ENCODE data around the gene B2M.

The B2M gene

GRCh38 chr15:44720460-44721176 lies 9.3 kb downstream of the B2M start:
- H3K27me3 ChIP-seq (replicated peaks; ENCODE audit: insufficient read depth, low read length), result no peaks in the 10 kb centered on the region
- H2AFZ ChIP-seq (ENCODE audit: low read length), result no peak overlapping the region
- peaks cover 67% of the 10 kb centered on the region for H3F3A ChIP-seq (ENCODE audit: insufficient read depth, low read length)
- peaks cover 12% of the 10 kb centered on the region; the same call in 1 of the 2 replicates for H4K20me1 ChIP-seq (ENCODE audit: insufficient read depth, low read length)
- peaks cover 74% of the 10 kb centered on the region for H3K4me1 ChIP-seq (ENCODE audit: low read length)
- H3K4me3 ChIP-seq (ENCODE audit: low read length), result no peak overlapping the region
- H3K9ac ChIP-seq (ENCODE audit: low read length), result no peak overlapping the region
- no peaks in the 10 kb centered on the region for H3K9me2 ChIP-seq (replicated peaks; ENCODE audit: insufficient read depth, low read length)
- H3K9me3 ChIP-seq (replicated peaks; ENCODE audit: insufficient read depth, low read length), result no peaks in the 10 kb centered on the region
- H3K27ac ChIP-seq (ENCODE audit: low read length), result no peak overlapping the region; the same call in 1 of the 2 replicates
- H3K79me2 ChIP-seq (ENCODE audit: low read length), result peaks cover 14% of the 10 kb centered on the region
- peak; percentile 4 for DNase-seq
- peaks cover 26% of the 10 kb centered on the region for H3K36me3 ChIP-seq (replicated peaks; ENCODE audit: insufficient read depth, low read length)
- H3K4me2 ChIP-seq (ENCODE audit: low read depth, low read length), result no peak overlapping the region
- TF ChIP-seq CTCF (IDR thresholded peaks at IDR 0.05; ENCODE audit: low read length), result no peak
- TF ChIP-seq EZH2phosphoT487 (IDR thresholded peaks at IDR 0.05; ENCODE audit: low read length), result no peak
- TF ChIP-seq EZH2 (optimal IDR thresholded peaks at IDR 0.05; ENCODE audit: low read depth, low read length), result no peak

DNA sequence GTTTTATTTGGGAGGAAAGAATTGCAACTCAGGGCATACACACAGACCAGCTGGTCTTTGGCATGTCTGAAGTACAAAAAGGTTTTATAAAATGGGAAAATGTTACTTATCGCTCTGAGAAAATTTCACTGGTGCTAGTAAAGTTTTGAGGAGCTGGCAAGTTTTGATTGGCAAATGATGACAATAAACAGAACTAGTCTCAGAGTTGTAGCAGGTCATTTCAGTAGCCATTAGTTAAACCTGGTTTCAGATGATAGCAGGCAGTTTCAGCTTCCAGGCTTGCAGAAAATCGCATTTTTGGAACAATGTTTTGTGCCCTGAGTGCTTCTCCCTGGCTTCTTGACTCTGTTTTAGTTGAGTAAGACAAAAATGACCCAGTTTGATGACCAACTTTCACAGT lies 10.7 kb downstream of the B2M start:
- H3K27me3 ChIP-seq (replicated peaks; ENCODE audit: insufficient read depth, low read length), result no peaks in the 10 kb centered on the region
- peaks cover under 1% of the 10 kb centered on the region; the same call in 1 of the 2 replicates for H3K79me2 ChIP-seq (ENCODE audit: low read length)
- peak overlapping the region; percentile 11; the same call in 1 of the 2 replicates for H3K4me2 ChIP-seq (ENCODE audit: low read depth, low read length)
- no peak overlapping the region for H3K4me3 ChIP-seq (ENCODE audit: low read length)
- no peaks in the 10 kb centered on the region for H3K9me2 ChIP-seq (replicated peaks; ENCODE audit: insufficient read depth, low read length)
- no peak overlapping the region for H2AFZ ChIP-seq (ENCODE audit: low read length)
- no peak for DNase-seq
- peaks cover 12% of the 10 kb centered on the region; the same call in 1 of the 2 replicates for H3K36me3 ChIP-seq (replicated peaks; ENCODE audit: insufficient read depth, low read length)
- no peaks in the 10 kb centered on the region for H4K20me1 ChIP-seq (ENCODE audit: insufficient read depth, low read length)
- peaks cover 70% of the 10 kb centered on the region for H3K4me1 ChIP-seq (ENCODE audit: low read length)
- H3K9me3 ChIP-seq (replicated peaks; ENCODE audit: insufficient read depth, low read length), result no peaks in the 10 kb centered on the region
- H3K9ac ChIP-seq (ENCODE audit: low read length), result no peak overlapping the region
- peak overlapping the region; percentile 38; the same call in 1 of the 2 replicates for H3K27ac ChIP-seq (ENCODE audit: low read length)
- TF ChIP-seq EZH2 (optimal IDR thresholded peaks at IDR 0.05; ENCODE audit: low read depth, low read length) (no peak), EZH2phosphoT487 (IDR thresholded peaks at IDR 0.05; ENCODE audit: low read length) (no peak), CTCF (IDR thresholded peaks at IDR 0.05; ENCODE audit: low read length) (no peak)
- H3F3A ChIP-seq (ENCODE audit: insufficient read depth, low read length), result peaks cover 63% of the 10 kb centered on the region

DNA sequence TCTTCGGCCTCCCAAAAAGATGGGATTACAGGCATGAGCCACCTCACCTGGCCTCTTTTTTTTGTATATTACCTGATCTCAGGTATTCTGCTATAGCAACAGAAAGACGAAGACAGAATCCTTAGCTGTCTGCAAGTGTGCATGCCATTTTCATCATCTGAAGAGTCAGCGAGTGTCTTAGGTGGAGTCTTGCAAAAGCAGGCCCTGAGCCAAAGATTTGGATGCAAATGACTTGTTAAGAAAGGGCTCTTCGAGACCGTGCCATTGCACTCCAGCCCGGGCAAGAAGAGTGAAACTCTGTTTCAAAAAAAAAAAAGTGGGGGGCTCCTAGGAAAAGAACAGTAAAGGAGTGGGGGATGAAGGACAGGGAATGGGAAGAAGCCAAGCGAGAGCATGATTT lies 14.8 kb downstream of the B2M start:
- peak; percentile 43 for DNase-seq
- Histone ChIP-seq H3K4me3 (ENCODE audit: low read length) (peak overlapping the region; percentile 24), H3K4me2 (ENCODE audit: low read depth, low read length) (peak overlapping the region; percentile 73), H3K4me1 (ENCODE audit: low read length) (peaks cover 49% of the 10 kb centered on the region), H2AFZ (ENCODE audit: low read length) (peak overlapping the region; percentile 67), H3K9me3 (replicated peaks; ENCODE audit: insufficient read depth, low read length) (no peaks in the 10 kb centered on the region), H3K9ac (ENCODE audit: low read length) (peak overlapping the region; percentile 54; the same call in 1 of the 2 replicates), H3K9me2 (replicated peaks; ENCODE audit: insufficient read depth, low read length) (no peaks in the 10 kb centered on the region), H3F3A (ENCODE audit: insufficient read depth, low read length) (peaks cover 50% of the 10 kb centered on the region), H3K36me3 (replicated peaks; ENCODE audit: insufficient read depth, low read length) (no peaks in the 10 kb centered on the region), H3K27ac (ENCODE audit: low read length) (peak overlapping the region; percentile 94), H3K27me3 (replicated peaks; ENCODE audit: insufficient read depth, low read length) (no peaks in the 10 kb centered on the region), H3K79me2 (ENCODE audit: low read length) (peaks cover 16% of the 10 kb centered on the region), H4K20me1 (ENCODE audit: insufficient read depth, low read length) (no peaks in the 10 kb centered on the region)
- TF ChIP-seq EZH2phosphoT487 (IDR thresholded peaks at IDR 0.05; ENCODE audit: low read length) (no peak), EZH2 (optimal IDR thresholded peaks at IDR 0.05; ENCODE audit: low read depth, low read length) (no peak), CTCF (IDR thresholded peaks at IDR 0.05; ENCODE audit: low read length) (no peak)

Data from MM.1S (cell line).